Breast epithelium (tissue), 3 donors: ENCODE measurements around the gene LPIN3.

Source experiments
- CTCF ChIP-seq, 3 donors: fragments of 450-650 bp; IDR thresholded peaks; one replicate each; pipeline ENCODE4 v1.5.1; 2016 to 2017; ENCODE audit warnings: antibody characterized with exemption in 3 of 3, mild to moderate bottlenecking in 3 of 3, moderate library complexity in 3 of 3
- POLR2A ChIP-seq: fragments of 450-650 bp; IDR thresholded peaks from one replicate; pipeline ENCODE4 v1.6.1; 2016; ENCODE audit warnings: antibody characterized with exemption, mild to moderate bottlenecking, moderate library complexity
- POLR2AphosphoS5 ChIP-seq, 3 donors: sonication (generic); formaldehyde crosslinking; IDR thresholded peaks; one replicate each; pipeline ENCODE4 v1.6.1; 2017; ENCODE audit warnings: antibody characterized with exemption in 3 of 3

GRCh38 chr20:41373251-41373783 is 32.7 kb downstream of the LPIN3 start:
- TF ChIP-seq CTCF (IDR thresholded peaks at IDR 0.05), result no peak
- no peak for TF ChIP-seq POLR2A
- TF ChIP-seq POLR2AphosphoS5 (IDR thresholded peaks at IDR 0.05), result no peak
